Measurements from ENCODE around the gene SNUPN.
"Not testable (repeated sequence)": the region's sequence is repeated elsewhere in the genome, so short reads cannot be mapped to it uniquely, and the experiment has no call there.

SNUPN gene

DNA sequence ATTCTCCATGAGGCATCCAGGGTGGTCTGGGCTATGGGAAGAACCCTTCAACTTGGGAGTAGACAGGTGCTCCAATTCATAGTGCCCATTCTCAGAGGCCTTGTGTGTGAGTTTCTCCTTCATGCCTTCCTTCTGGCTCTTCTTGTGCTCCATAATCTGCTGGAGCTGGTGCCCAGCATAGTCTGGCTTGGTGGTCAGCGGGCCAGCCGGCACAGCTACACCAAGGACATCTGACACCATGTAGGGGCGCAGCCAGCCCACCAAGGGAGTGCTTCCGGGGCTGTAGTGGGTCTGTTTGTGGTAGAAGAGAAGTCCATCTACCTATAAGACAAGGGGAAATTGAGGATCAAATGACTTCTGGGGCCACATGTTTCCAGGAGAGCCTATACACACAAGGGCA lies 27.2 kb downstream of the SNUPN start:
- Histone ChIP-seq H3K36me3 (ENCODE audit: insufficient read depth, insufficient read length, low read length) (peaks cover 74% of the 10 kb centered on the region), H3K9ac (ENCODE audit: insufficient read length, low read depth) (no peak overlapping the region), H3K4me1 (ENCODE audit: insufficient read depth, insufficient read length) (no peaks in the 10 kb centered on the region), H3K27me3 (ENCODE audit: insufficient read depth, insufficient read length) (no peaks in the 10 kb centered on the region), H3K4me3 (ENCODE audit: insufficient read length, low read depth) (no peak overlapping the region), H3K9me3 (ENCODE audit: insufficient read depth, low read length) (no peaks in the 10 kb centered on the region)
- TF ChIP-seq SUZ12 (IDR thresholded peaks at IDR 0.05; ENCODE audit: extremely low read depth, insufficient read depth, insufficient read length) (no peak), YY1 (IDR thresholded peaks at IDR 0.05; ENCODE audit: insufficient read depth, insufficient read length) (no peak), ZNF274 (IDR thresholded peaks at IDR 0.05; ENCODE audit: low read depth, low read length) (no peak)
- DNase-seq (ENCODE audit: low read depth, low spot score) = no peak

GRCh38 chr15:75597667-75598341 lies 27.7 kb downstream of the SNUPN start:
- Histone ChIP-seq H3K36me3 (ENCODE audit: insufficient read depth, insufficient read length, low read length) (peaks cover 73% of the 10 kb centered on the region), H3K27me3 (ENCODE audit: insufficient read depth, insufficient read length) (no peaks in the 10 kb centered on the region), H3K4me1 (ENCODE audit: insufficient read depth, insufficient read length) (no peaks in the 10 kb centered on the region), H3K4me3 (ENCODE audit: insufficient read length, low read depth) (no peak overlapping the region), H3K9ac (ENCODE audit: insufficient read length, low read depth) (no peak overlapping the region), H3K9me3 (ENCODE audit: insufficient read depth, low read length) (no peaks in the 10 kb centered on the region)
- DNase-seq (ENCODE audit: low read depth, low spot score) = no peak
- TF ChIP-seq ZNF274 (IDR thresholded peaks at IDR 0.05; ENCODE audit: low read depth, low read length) = no peak
- no peak for TF ChIP-seq YY1 (IDR thresholded peaks at IDR 0.05; ENCODE audit: insufficient read depth, insufficient read length)

- Histone ChIP-seq H3K9me3 (ENCODE audit: insufficient read depth, low read length) (no peaks in the 10 kb centered on the region), H3K4me3 (ENCODE audit: insufficient read length, low read depth) (no peak overlapping the region), H3K9ac (ENCODE audit: insufficient read length, low read depth) (no peak overlapping the region), H3K27me3 (ENCODE audit: insufficient read depth, insufficient read length) (no peaks in the 10 kb centered on the region), H3K4me1 (ENCODE audit: insufficient read depth, insufficient read length) (no peaks in the 10 kb centered on the region), H3K36me3 (ENCODE audit: insufficient read depth, insufficient read length, low read length) (peaks cover 68% of the 10 kb centered on the region)
- no peak for TF ChIP-seq SUZ12 (IDR thresholded peaks at IDR 0.05; ENCODE audit: extremely low read depth, insufficient read depth, insufficient read length)
- no peak for TF ChIP-seq YY1 (IDR thresholded peaks at IDR 0.05; ENCODE audit: insufficient read depth, insufficient read length)
- TF ChIP-seq ZNF274 (IDR thresholded peaks at IDR 0.05; ENCODE audit: low read depth, low read length) = no peak
- DNase-seq (ENCODE audit: low read depth, low spot score) = no peak
Observed at GRCh38 chr15:75596703-75597345, 28.7 kb downstream of the SNUPN start.

GRCh38 chr15:75594276-75594675 lies 31.2 kb downstream of the SNUPN start:
- DNase-seq (ENCODE audit: low read depth, low spot score) = no peak
- H3K36me3 ChIP-seq (ENCODE audit: insufficient read depth, insufficient read length, low read length) = peaks cover 46% of the 10 kb centered on the region
- H3K4me3 ChIP-seq (ENCODE audit: insufficient read length, low read depth) = no peak overlapping the region
- TF ChIP-seq YY1 (IDR thresholded peaks at IDR 0.05; ENCODE audit: insufficient read depth, insufficient read length) = no peak
- no peak for TF ChIP-seq ZNF274 (IDR thresholded peaks at IDR 0.05; ENCODE audit: low read depth, low read length)
- TF ChIP-seq SUZ12 (IDR thresholded peaks at IDR 0.05; ENCODE audit: extremely low read depth, insufficient read depth, insufficient read length) = no peak
- H3K9me3 ChIP-seq (ENCODE audit: insufficient read depth, low read length) = no peaks in the 10 kb centered on the region
- no peaks in the 10 kb centered on the region for H3K27me3 ChIP-seq (ENCODE audit: insufficient read depth, insufficient read length)
- H3K9ac ChIP-seq (ENCODE audit: insufficient read length, low read depth) = no peak overlapping the region
- no peaks in the 10 kb centered on the region for H3K4me1 ChIP-seq (ENCODE audit: insufficient read depth, insufficient read length)

GRCh38 chr15:75591655-75592364 lies 33.7 kb downstream of the SNUPN start:
- Histone ChIP-seq H3K9ac (ENCODE audit: insufficient read length, low read depth) (no peak overlapping the region), H3K4me3 (ENCODE audit: insufficient read length, low read depth) (no peak overlapping the region), H3K9me3 (ENCODE audit: insufficient read depth, low read length) (no peaks in the 10 kb centered on the region), H3K36me3 (ENCODE audit: insufficient read depth, insufficient read length, low read length) (peaks cover 26% of the 10 kb centered on the region), H3K27me3 (ENCODE audit: insufficient read depth, insufficient read length) (no peaks in the 10 kb centered on the region), H3K4me1 (ENCODE audit: insufficient read depth, insufficient read length) (no peaks in the 10 kb centered on the region)
- TF ChIP-seq YY1 (IDR thresholded peaks at IDR 0.05; ENCODE audit: insufficient read depth, insufficient read length) = no peak
- no peak for TF ChIP-seq ZNF274 (IDR thresholded peaks at IDR 0.05; ENCODE audit: low read depth, low read length)
- TF ChIP-seq SUZ12 (IDR thresholded peaks at IDR 0.05; ENCODE audit: extremely low read depth, insufficient read depth, insufficient read length) = no peak
- no peak for DNase-seq (ENCODE audit: low read depth, low spot score)

DNA sequence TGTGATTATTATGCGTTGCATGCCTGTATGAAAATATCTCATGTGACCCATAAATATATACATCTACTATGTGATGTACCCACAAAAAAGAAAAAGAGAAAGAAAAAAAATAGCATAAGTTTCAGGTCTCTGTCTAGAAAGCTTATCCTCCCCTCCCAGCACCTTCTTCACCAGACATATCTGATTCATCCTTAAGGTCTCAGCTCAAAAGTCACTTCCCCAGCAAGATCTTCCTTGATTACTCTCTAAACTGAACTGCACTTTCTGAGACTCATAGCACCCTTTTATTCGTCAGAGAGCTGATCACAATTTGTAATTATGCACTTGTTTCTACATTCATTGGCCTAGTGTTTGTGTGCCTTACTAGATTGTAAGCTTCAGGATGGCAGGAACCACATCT lies 35.3 kb downstream of the SNUPN start:
- no peak for DNase-seq (ENCODE audit: low read depth, low spot score)
- Histone ChIP-seq H3K36me3 (ENCODE audit: insufficient read depth, insufficient read length, low read length) (peaks cover 10% of the 10 kb centered on the region), H3K27me3 (ENCODE audit: insufficient read depth, insufficient read length) (no peaks in the 10 kb centered on the region), H3K9me3 (ENCODE audit: insufficient read depth, low read length) (no peaks in the 10 kb centered on the region), H3K9ac (ENCODE audit: insufficient read length, low read depth) (no peak overlapping the region), H3K4me1 (ENCODE audit: insufficient read depth, insufficient read length) (no peaks in the 10 kb centered on the region), H3K4me3 (ENCODE audit: insufficient read length, low read depth) (no peak overlapping the region)
- no peak for TF ChIP-seq ZNF274 (IDR thresholded peaks at IDR 0.05; ENCODE audit: low read depth, low read length)
- TF ChIP-seq SUZ12 (IDR thresholded peaks at IDR 0.05; ENCODE audit: extremely low read depth, insufficient read depth, insufficient read length) = no peak
- TF ChIP-seq YY1 (IDR thresholded peaks at IDR 0.05; ENCODE audit: insufficient read depth, insufficient read length) = no peak

GRCh38 chr15:75589071-75589470 lies 36.5 kb downstream of the SNUPN start:
- no peak for TF ChIP-seq SUZ12 (IDR thresholded peaks at IDR 0.05; ENCODE audit: extremely low read depth, insufficient read depth, insufficient read length)
- no peak for TF ChIP-seq YY1 (IDR thresholded peaks at IDR 0.05; ENCODE audit: insufficient read depth, insufficient read length)
- TF ChIP-seq ZNF274 (IDR thresholded peaks at IDR 0.05; ENCODE audit: low read depth, low read length) = no peak

GRCh38 chr15:75586422-75586821 lies 39.1 kb downstream of the SNUPN start:
- H3K27me3 ChIP-seq (ENCODE audit: insufficient read depth, insufficient read length); H3K36me3 ChIP-seq (ENCODE audit: insufficient read depth, insufficient read length, low read length); DNase-seq (ENCODE audit: low read depth, low spot score); H3K9ac ChIP-seq (ENCODE audit: insufficient read length, low read depth); H3K9me3 ChIP-seq (ENCODE audit: insufficient read depth, low read length); H3K4me1 ChIP-seq (ENCODE audit: insufficient read depth, insufficient read length); H3K4me3 ChIP-seq (ENCODE audit: insufficient read length, low read depth): not testable (repeated sequence)

More at GRCh38 chr15:75589071-75589470, 36.5 kb downstream of the SNUPN start:
- Histone ChIP-seq H3K36me3 (ENCODE audit: insufficient read depth, insufficient read length, low read length) (peaks cover 2% of the 10 kb centered on the region), H3K4me1 (ENCODE audit: insufficient read depth, insufficient read length) (peaks cover 2% of the 10 kb centered on the region), H3K4me3 (ENCODE audit: insufficient read length, low read depth) (no peak overlapping the region), H3K9ac (ENCODE audit: insufficient read length, low read depth) (no peak overlapping the region), H3K9me3 (ENCODE audit: insufficient read depth, low read length) (no peaks in the 10 kb centered on the region), H3K27me3 (ENCODE audit: insufficient read depth, insufficient read length) (no peaks in the 10 kb centered on the region)
- DNase-seq (ENCODE audit: low read depth, low spot score) = no peak
